Panc1 (cell line): Measurements from ENCODE around the gene BICRAL. TPM values are rescaled to one million over a fixed set of nuclear protein-coding genes. Genes with fewer than 3 reads are reported as not detected.
"Not testable (repeated sequence)": the region's sequence is repeated elsewhere in the genome, so short reads cannot be mapped to it uniquely, and the experiment has no call there.

Experiments
- ATAC-seq: fragments of 200-7000 bp; cut with Tn5 transposase; 2 replicates; pipeline ENCODE4 v1.9.1; 2020; ENCODE audit warnings: mild to moderate bottlenecking, moderate library complexity
- BruUV-seq: library from RNA; stranded (reverse); fragments of 400-500 nt; replicated peaks from 2 replicates; lab custom pipeline; 2021; lab: Mats Ljungman, UMichigan
- CTCF ChIA-PET: fragments of 300-600 bp; sonication (Branson Sonifier 250); formaldehyde crosslinking; loops from one replicate; lab custom pipeline; 2022; ENCODE audit warnings: antibody characterized with exemption; lab: Charles Lee
- POLR2A ChIA-PET: fragments of 300-600 bp; sonication (Branson Sonifier 250); formaldehyde crosslinking; loops from one replicate; lab custom pipeline; 2022; ENCODE audit warnings: antibody characterized with exemption; lab: Charles Lee
- DNase-seq: peaks from one replicate; pipeline ENCODE4 v3.0.0-alpha.2; 2010; ENCODE audit warnings: low read depth, low spot score
- H3K27ac ChIP-seq: 2 replicates; pipeline ENCODE4 v1.5.1; 2011; ENCODE audit warnings: mild to moderate bottlenecking, low read length, inconsistent platforms
- H3K27me3 ChIP-seq: fragments of 200-500 bp; sonication (Bioruptor generic); 2 replicates; pipeline ENCODE4 v1.6.0; 2014; ENCODE audit warnings: low read length, inconsistent platforms; ENCODE audit not compliant: control insufficient read depth, insufficient read depth
- H3K36me3 ChIP-seq: fragments of 200-500 bp; sonication (Bioruptor generic); 2 replicates; pipeline ENCODE4 v1.5.1; 2014; ENCODE audit warnings: inconsistent platforms, mild to moderate bottlenecking, low read length, moderate library complexity; ENCODE audit not compliant: control insufficient read depth, insufficient read depth
- H3K4me1 ChIP-seq: 2 replicates; pipeline ENCODE4 v1.5.1; 2011; ENCODE audit warnings: inconsistent platforms, mild to moderate bottlenecking, low read length, moderate library complexity; ENCODE audit not compliant: control insufficient read depth, insufficient read depth
- H3K4me3 ChIP-seq, 2 experiments: 2 replicates each; pipeline ENCODE4 v1.5.1; 2011 to 2012; ENCODE audit warnings: low read depth in 2 of 2, low read length in 2 of 2, mild to moderate bottlenecking in 2 of 2, inconsistent platforms in 1 of 2, moderate library complexity in 1 of 2
- H3K9me3 ChIP-seq: fragments of 200-500 bp; sonication (Bioruptor generic); 2 replicates; pipeline ENCODE4 v1.5.1; 2014; ENCODE audit warnings: low read depth, mild to moderate bottlenecking, inconsistent platforms, low read length, moderate library complexity; ENCODE audit not compliant: control insufficient read depth, insufficient read depth
- POLR2AphosphoS5 ChIP-seq: IDR thresholded peaks from 2 replicates; pipeline ENCODE4 v1.6.1; 2012; ENCODE audit warnings: mild to moderate bottlenecking, low read depth, low read length, moderate library complexity
- SIN3A ChIP-seq: IDR thresholded peaks from 2 replicates; pipeline ENCODE4 v1.6.1; 2012; ENCODE audit warnings: low read depth, mild to moderate bottlenecking, low read length, moderate library complexity, borderline replicate concordance; ENCODE audit not compliant: insufficient read depth
- TCF7L2 ChIP-seq: IDR thresholded peaks from 2 replicates; pipeline ENCODE4 v1.6.1; 2011; ENCODE audit warnings: mild to moderate bottlenecking, low read depth, low read length, inconsistent platforms
- in situ Hi-C: cut with HindIII; loops from 2 replicates; pipeline ENCODE4 v1.10.0; 2016; ENCODE audit warnings: low sequenced_read_pairs, low pct_unique_long_range_greater_than_20kb
- intact Hi-C: fragments of 100-400 bp; cut with micrococcal nuclease; formaldehyde crosslinking; loops from one replicate; pipeline ENCODE4 v1.10.0; 2022; ENCODE audit not compliant: unreplicated experiment
- total RNA-seq: library from RNA; stranded (reverse); gene quantifications from one replicate; pipeline ENCODE4 v1.2.1, GENCODE V29; 2021; ENCODE audit not compliant: unreplicated experiment
- TF ChIP-seq, protein P1 (sequence below): fragments of 450-650 bp; IDR thresholded peaks from 2 replicates; pipeline ENCODE4 v1.5.1; 2017; ENCODE audit warnings: mild to moderate bottlenecking
- TF ChIP-seq, protein P2 (sequence below), 2 experiments: IDR thresholded peaks; 2 replicates each; pipeline ENCODE4 v1.6.1; 2011 to 2012; ENCODE audit warnings: low read depth in 2 of 2, control low read depth in 1 of 2, low read length in 1 of 2, mild to moderate bottlenecking in 1 of 2, moderate library complexity in 1 of 2; ENCODE audit not compliant: insufficient read depth in 1 of 2

Gene BICRAL
- total RNA-seq, 1 experiment from 2014 or later, result 12.9 TPM

GRCh38 chr6:42795651-42796050, 13.8 kb downstream of the BICRAL start:
- TF ChIP-seq, protein P1, sequence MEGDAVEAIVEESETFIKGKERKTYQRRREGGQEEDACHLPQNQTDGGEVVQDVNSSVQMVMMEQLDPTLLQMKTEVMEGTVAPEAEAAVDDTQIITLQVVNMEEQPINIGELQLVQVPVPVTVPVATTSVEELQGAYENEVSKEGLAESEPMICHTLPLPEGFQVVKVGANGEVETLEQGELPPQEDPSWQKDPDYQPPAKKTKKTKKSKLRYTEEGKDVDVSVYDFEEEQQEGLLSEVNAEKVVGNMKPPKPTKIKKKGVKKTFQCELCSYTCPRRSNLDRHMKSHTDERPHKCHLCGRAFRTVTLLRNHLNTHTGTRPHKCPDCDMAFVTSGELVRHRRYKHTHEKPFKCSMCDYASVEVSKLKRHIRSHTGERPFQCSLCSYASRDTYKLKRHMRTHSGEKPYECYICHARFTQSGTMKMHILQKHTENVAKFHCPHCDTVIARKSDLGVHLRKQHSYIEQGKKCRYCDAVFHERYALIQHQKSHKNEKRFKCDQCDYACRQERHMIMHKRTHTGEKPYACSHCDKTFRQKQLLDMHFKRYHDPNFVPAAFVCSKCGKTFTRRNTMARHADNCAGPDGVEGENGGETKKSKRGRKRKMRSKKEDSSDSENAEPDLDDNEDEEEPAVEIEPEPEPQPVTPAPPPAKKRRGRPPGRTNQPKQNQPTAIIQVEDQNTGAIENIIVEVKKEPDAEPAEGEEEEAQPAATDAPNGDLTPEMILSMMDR, result no peak
- TF ChIP-seq SIN3A (no peak), TCF7L2 (no peak)
- peaks cover 4% of the 10 kb centered on the region; the same call in 1 of the 2 replicates for H3K4me1 ChIP-seq
- ChIA-PET POLR2A (no interaction called here), CTCF (no interaction called here)
- in situ Hi-C loops (no loop called here), intact Hi-C loops (no loop called here)
- no peaks in the 10 kb centered on the region for H3K36me3 ChIP-seq
- H3K27ac ChIP-seq, result no peak overlapping the region
- no peaks in the 10 kb centered on the region for H3K9me3 ChIP-seq
- ATAC-seq (no peak), DNase-seq (no peak)
- H3K27me3 ChIP-seq, result no peaks in the 10 kb centered on the region
- BruUV-seq, result no TSS peak
- H3K4me3 ChIP-seq, result no peak overlapping the region

DNA sequence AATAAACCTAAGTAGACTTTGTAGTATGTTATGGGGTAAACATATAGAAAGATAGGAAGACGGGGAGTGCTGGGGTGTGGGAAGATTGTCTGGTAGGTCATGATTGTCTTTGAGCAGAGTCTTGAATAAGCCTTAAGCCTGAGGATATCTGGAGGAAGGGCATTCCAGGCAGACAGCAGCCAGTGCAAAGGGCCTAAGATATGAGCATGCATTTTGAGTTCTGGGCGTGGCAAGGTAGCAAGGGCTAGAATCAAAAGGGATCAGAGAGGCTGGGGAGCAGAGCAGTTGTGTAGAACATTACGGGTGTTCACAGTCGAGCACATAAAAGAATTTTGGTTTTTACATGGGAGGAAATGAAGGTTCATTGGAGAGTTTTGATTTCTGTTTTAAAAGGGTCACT, 14.3 kb downstream of the BICRAL start:
- Histone ChIP-seq H3K4me1 (no peaks in the 10 kb centered on the region), H3K4me3 (no peak overlapping the region), H3K9me3 (no peaks in the 10 kb centered on the region), H3K27ac (no peak overlapping the region), H3K36me3 (no peaks in the 10 kb centered on the region), H3K27me3 (no peaks in the 10 kb centered on the region)
- POLR2A ChIA-PET, result no interaction called here
- ATAC-seq, result no peak
- BruUV-seq, result TSS peak; percentile 25
- CTCF ChIA-PET, result no interaction called here
- no peak for TF ChIP-seq POLR2AphosphoS5
- TF ChIP-seq, protein P1, result no peak
- no peak for TF ChIP-seq TCF7L2
- TF ChIP-seq, protein P2, sequence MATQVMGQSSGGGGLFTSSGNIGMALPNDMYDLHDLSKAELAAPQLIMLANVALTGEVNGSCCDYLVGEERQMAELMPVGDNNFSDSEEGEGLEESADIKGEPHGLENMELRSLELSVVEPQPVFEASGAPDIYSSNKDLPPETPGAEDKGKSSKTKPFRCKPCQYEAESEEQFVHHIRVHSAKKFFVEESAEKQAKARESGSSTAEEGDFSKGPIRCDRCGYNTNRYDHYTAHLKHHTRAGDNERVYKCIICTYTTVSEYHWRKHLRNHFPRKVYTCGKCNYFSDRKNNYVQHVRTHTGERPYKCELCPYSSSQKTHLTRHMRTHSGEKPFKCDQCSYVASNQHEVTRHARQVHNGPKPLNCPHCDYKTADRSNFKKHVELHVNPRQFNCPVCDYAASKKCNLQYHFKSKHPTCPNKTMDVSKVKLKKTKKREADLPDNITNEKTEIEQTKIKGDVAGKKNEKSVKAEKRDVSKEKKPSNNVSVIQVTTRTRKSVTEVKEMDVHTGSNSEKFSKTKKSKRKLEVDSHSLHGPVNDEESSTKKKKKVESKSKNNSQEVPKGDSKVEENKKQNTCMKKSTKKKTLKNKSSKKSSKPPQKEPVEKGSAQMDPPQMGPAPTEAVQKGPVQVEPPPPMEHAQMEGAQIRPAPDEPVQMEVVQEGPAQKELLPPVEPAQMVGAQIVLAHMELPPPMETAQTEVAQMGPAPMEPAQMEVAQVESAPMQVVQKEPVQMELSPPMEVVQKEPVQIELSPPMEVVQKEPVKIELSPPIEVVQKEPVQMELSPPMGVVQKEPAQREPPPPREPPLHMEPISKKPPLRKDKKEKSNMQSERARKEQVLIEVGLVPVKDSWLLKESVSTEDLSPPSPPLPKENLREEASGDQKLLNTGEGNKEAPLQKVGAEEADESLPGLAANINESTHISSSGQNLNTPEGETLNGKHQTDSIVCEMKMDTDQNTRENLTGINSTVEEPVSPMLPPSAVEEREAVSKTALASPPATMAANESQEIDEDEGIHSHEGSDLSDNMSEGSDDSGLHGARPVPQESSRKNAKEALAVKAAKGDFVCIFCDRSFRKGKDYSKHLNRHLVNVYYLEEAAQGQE (IDR thresholded peaks at IDR 0.05; ENCODE audit: insufficient read depth in 1 of 2, low read depth in 2 of 2, low read length in 1 of 2), result no peak
- no peak for TF ChIP-seq SIN3A
- in situ Hi-C loops, result no loop called here
- no peak for DNase-seq
- intact Hi-C loops, result no loop called here

DNA sequence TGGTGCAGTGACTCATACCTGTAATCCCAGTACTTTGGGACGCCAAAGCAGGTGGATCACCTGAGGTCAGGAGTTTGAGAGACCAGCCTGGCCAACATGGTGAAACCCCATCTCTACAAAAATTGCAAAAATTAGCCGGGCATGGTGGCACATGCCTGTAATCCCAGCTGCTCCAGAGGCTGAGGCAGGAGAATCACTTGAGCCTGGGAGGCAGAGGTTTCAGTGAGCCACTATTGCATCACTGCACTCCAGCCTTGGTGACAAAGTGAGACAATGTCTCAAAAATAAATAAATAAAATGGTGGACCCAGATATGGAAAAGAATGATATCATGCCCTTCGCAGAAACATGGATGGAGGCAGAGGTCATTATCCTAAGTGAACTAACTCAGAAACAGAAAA, 15.8 kb downstream of the BICRAL start:
- H3K36me3 ChIP-seq, ATAC-seq, H3K27me3 ChIP-seq, H3K9me3 ChIP-seq, CTCF ChIA-PET, intact Hi-C loops, H3K27ac ChIP-seq, BruUV-seq, POLR2A ChIA-PET, DNase-seq, H3K4me3 ChIP-seq, in situ Hi-C loops, H3K4me1 ChIP-seq: not testable (repeated sequence)
